ENCODE results near the gene SOX10. TPM values are rescaled to one million over a fixed set of nuclear protein-coding genes. Genes with fewer than 3 reads are reported as not detected.

SOX10 gene
- total RNA-seq, 1 experiment from 2014 or later: not detected

DNA sequence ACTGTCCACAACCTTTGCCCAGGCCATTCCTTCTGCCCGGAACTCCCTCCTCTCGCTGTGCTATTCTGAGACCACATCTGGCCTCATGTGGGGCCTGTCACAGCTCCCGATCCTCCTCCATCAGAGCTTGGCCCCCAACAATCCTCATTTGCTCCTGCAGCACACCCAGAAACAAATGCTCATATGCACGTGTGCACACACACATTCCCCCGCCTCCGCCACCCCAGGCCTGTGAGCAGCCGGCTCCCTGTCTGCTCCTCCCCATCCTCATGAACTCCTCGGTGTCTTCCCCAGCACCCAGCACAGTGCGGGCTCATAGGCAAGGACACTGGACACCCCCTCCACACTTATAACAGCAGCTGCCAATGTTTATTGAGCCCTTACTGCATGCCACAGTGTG is 43.1 kb upstream of the SOX10 start:
- H3K27ac Mint-ChIP-seq (ENCODE audit: unreplicated experiment): no peak overlapping the region
- intact Hi-C loops (cut with micrococcal nuclease; ENCODE audit: unreplicated experiment): no loop called here
- H3K4me1 Mint-ChIP-seq (ENCODE audit: low read depth, unreplicated experiment): no peaks in the 10 kb centered on the region
- CTCF ChIA-PET: interaction anchor here (1.5 kb wide), 1 partner anchor 25 kb away, joined by 6 read pairs; no protein-coding TSS in a partner anchor
- no peaks in the 10 kb centered on the region for H3K36me3 Mint-ChIP-seq (ENCODE audit: insufficient read depth, unreplicated experiment)
- H3K36me3 ChIP-seq (ENCODE audit: control insufficient read depth, insufficient read depth, low read length): no peaks in the 10 kb centered on the region
- POLR2A ChIA-PET: no interaction called here
- H3K4me1 ChIP-seq: no peaks in the 10 kb centered on the region
- no peak overlapping the region for H3K4me3 ChIP-seq (ENCODE audit: low read depth, low read length)
- DNase-seq: no peak
- H3K9me3 ChIP-seq: no peaks in the 10 kb centered on the region
- H3K4me3 Mint-ChIP-seq (ENCODE audit: unreplicated experiment): no peak overlapping the region
- no peaks in the 10 kb centered on the region; the same call in 1 of the 2 replicates for H3K27me3 ChIP-seq (replicated peaks; ENCODE audit: control insufficient read depth, insufficient read depth, low read length)
- TF ChIP-seq, protein P1, sequence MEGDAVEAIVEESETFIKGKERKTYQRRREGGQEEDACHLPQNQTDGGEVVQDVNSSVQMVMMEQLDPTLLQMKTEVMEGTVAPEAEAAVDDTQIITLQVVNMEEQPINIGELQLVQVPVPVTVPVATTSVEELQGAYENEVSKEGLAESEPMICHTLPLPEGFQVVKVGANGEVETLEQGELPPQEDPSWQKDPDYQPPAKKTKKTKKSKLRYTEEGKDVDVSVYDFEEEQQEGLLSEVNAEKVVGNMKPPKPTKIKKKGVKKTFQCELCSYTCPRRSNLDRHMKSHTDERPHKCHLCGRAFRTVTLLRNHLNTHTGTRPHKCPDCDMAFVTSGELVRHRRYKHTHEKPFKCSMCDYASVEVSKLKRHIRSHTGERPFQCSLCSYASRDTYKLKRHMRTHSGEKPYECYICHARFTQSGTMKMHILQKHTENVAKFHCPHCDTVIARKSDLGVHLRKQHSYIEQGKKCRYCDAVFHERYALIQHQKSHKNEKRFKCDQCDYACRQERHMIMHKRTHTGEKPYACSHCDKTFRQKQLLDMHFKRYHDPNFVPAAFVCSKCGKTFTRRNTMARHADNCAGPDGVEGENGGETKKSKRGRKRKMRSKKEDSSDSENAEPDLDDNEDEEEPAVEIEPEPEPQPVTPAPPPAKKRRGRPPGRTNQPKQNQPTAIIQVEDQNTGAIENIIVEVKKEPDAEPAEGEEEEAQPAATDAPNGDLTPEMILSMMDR (IDR thresholded peaks at IDR 0.05; ENCODE audit: insufficient read depth in 1 of 2, low read depth in 1 of 2, low read length in 1 of 2, severe bottlenecking in 1 of 2, unreplicated experiment in 1 of 2): no peak
- BruUV-seq (replicated peaks): no TSS peak
- H3K9me3 Mint-ChIP-seq (ENCODE audit: unreplicated experiment): no peaks in the 10 kb centered on the region
- H3K27me3 Mint-ChIP-seq (ENCODE audit: insufficient read depth, unreplicated experiment): no peaks in the 10 kb centered on the region

DNA sequence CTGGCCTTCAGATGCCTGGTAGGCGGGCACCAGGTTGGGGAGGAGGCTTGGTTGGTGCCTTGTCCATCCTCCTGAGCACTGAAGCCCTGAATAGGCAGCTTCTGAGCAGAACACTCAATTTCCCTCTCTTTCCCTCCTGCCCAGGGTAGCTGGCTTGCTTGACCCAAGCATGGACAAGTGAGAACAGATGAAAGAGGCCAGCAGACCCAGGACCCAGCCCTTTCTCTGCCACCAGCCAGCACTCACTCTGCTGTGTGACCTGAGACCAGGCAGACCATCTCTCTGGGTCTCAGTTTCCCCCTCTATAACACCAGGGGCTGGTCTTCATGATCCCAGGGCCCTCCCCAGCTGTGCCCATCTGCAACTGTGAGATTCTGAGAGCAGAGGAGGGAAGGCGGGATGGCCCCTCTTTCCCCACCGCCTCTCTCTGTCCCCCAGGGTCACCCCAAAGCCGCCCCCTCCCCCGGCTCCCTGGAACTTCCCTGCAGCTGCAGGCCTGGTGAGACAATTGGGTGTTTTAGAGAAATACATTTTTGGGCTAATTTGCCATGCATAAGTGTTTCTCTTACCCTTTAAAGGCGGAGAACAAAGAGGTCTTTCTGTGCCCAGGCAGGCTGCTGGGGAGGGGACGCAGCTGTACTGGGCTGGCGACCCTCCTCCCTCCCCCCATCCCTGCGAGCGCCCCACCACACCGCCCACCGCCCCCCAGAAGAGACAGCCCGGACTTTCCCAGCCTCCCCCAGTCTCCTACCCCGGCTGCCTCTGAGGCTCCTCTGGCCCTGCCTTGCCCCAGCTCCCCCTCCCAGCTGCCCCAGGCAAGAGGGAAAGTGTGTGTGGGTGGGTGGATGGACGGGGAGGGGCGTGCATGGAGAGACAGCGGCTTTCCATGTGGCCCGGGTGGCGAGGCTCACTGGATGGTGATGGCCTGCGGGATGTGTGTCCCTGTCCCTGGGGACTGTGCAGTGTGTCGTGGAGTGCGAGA is 42.1 kb upstream of the SOX10 start:
- no peak overlapping the region for H3K27ac Mint-ChIP-seq (ENCODE audit: unreplicated experiment)
- TF ChIP-seq, protein P1 (IDR thresholded peaks at IDR 0.05; ENCODE audit: insufficient read depth in 1 of 2, low read depth in 1 of 2, low read length in 1 of 2, severe bottlenecking in 1 of 2, unreplicated experiment in 1 of 2): no peak
- no peaks in the 10 kb centered on the region for H3K9me3 Mint-ChIP-seq (ENCODE audit: unreplicated experiment)
- ChIA-PET CTCF (no interaction called here), POLR2A (no interaction called here)
- Histone ChIP-seq H3K4me1 (no peaks in the 10 kb centered on the region), H3K36me3 (ENCODE audit: control insufficient read depth, insufficient read depth, low read length) (no peaks in the 10 kb centered on the region), H3K4me3 (ENCODE audit: low read depth, low read length) (no peak overlapping the region), H3K27me3 (replicated peaks; ENCODE audit: control insufficient read depth, insufficient read depth, low read length) (no peaks in the 10 kb centered on the region; the same call in 1 of the 2 replicates), H3K9me3 (no peaks in the 10 kb centered on the region)
- intact Hi-C loops (cut with micrococcal nuclease; ENCODE audit: unreplicated experiment): no loop called here
- H3K4me3 Mint-ChIP-seq (ENCODE audit: unreplicated experiment): no peak overlapping the region
- DNase-seq: no peak
- H3K36me3 Mint-ChIP-seq (ENCODE audit: insufficient read depth, unreplicated experiment): no peaks in the 10 kb centered on the region
- BruUV-seq (replicated peaks): no TSS peak
- H3K4me1 Mint-ChIP-seq (ENCODE audit: low read depth, unreplicated experiment): no peaks in the 10 kb centered on the region
- no peaks in the 10 kb centered on the region for H3K27me3 Mint-ChIP-seq (ENCODE audit: insufficient read depth, unreplicated experiment)

DNA sequence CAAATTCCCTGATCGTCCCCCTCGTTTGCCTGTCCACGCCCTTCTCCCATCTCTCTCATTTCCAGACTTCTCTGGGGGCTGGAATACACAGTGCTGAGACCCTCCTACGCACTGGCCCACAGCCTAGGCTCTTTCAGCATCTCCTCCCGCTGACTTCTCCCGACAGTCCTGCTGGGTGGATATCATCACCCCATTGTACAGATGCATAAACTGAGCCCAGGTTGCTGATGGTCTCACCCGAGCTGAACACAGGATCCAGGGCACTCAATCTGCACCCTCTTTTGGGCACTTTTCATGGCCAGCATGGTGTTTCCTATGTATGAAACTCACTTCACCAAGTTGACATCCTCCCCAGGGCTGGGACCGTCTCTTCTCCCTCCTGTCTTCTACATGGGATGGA is 41.2 kb upstream of the SOX10 start:
- BruUV-seq (replicated peaks): no TSS peak
- no peak overlapping the region for H3K4me3 Mint-ChIP-seq (ENCODE audit: unreplicated experiment)
- Histone ChIP-seq H3K27me3 (replicated peaks; ENCODE audit: control insufficient read depth, insufficient read depth, low read length) (no peaks in the 10 kb centered on the region; the same call in 1 of the 2 replicates), H3K4me3 (ENCODE audit: low read depth, low read length) (no peak overlapping the region), H3K4me1 (no peaks in the 10 kb centered on the region), H3K36me3 (ENCODE audit: control insufficient read depth, insufficient read depth, low read length) (no peaks in the 10 kb centered on the region), H3K9me3 (no peaks in the 10 kb centered on the region)
- no peak overlapping the region for H3K27ac Mint-ChIP-seq (ENCODE audit: unreplicated experiment)
- CTCF ChIA-PET: no interaction called here
- TF ChIP-seq, protein P1 (IDR thresholded peaks at IDR 0.05; ENCODE audit: insufficient read depth in 1 of 2, low read depth in 1 of 2, low read length in 1 of 2, severe bottlenecking in 1 of 2, unreplicated experiment in 1 of 2): no peak
- no peak for DNase-seq
- no peaks in the 10 kb centered on the region for H3K4me1 Mint-ChIP-seq (ENCODE audit: low read depth, unreplicated experiment)
- H3K27me3 Mint-ChIP-seq (ENCODE audit: insufficient read depth, unreplicated experiment): no peaks in the 10 kb centered on the region
- H3K9me3 Mint-ChIP-seq (ENCODE audit: unreplicated experiment): no peaks in the 10 kb centered on the region
- no peaks in the 10 kb centered on the region for H3K36me3 Mint-ChIP-seq (ENCODE audit: insufficient read depth, unreplicated experiment)
- POLR2A ChIA-PET: no interaction called here
- intact Hi-C loops (cut with micrococcal nuclease; ENCODE audit: unreplicated experiment): no loop called here

Measured in Caco-2 (cell line).